Panc1 (cell line): Measurements from ENCODE around the gene CDKAL1. TPM values are rescaled to one million over a fixed set of nuclear protein-coding genes. Genes with fewer than 3 reads are reported as not detected.

Experiments
- ATAC-seq: fragments of 200-7000 bp; cut with Tn5 transposase; 2 replicates; pipeline ENCODE4 v1.9.1; 2020; ENCODE audit warnings: mild to moderate bottlenecking, moderate library complexity
- BruUV-seq: library from RNA; stranded (reverse); fragments of 400-500 nt; replicated peaks from 2 replicates; lab custom pipeline; 2021; lab: Mats Ljungman, UMichigan
- CTCF ChIA-PET: fragments of 300-600 bp; sonication (Branson Sonifier 250); formaldehyde crosslinking; loops from one replicate; lab custom pipeline; 2022; ENCODE audit warnings: antibody characterized with exemption; lab: Charles Lee
- POLR2A ChIA-PET: fragments of 300-600 bp; sonication (Branson Sonifier 250); formaldehyde crosslinking; loops from one replicate; lab custom pipeline; 2022; ENCODE audit warnings: antibody characterized with exemption; lab: Charles Lee
- DNase-seq: peaks from one replicate; pipeline ENCODE4 v3.0.0-alpha.2; 2010; ENCODE audit warnings: low read depth, low spot score
- H3K27ac ChIP-seq: 2 replicates; pipeline ENCODE4 v1.5.1; 2011; ENCODE audit warnings: mild to moderate bottlenecking, low read length, inconsistent platforms
- H3K27me3 ChIP-seq: fragments of 200-500 bp; sonication (Bioruptor generic); 2 replicates; pipeline ENCODE4 v1.6.0; 2014; ENCODE audit warnings: low read length, inconsistent platforms; ENCODE audit not compliant: control insufficient read depth, insufficient read depth
- H3K36me3 ChIP-seq: fragments of 200-500 bp; sonication (Bioruptor generic); 2 replicates; pipeline ENCODE4 v1.5.1; 2014; ENCODE audit warnings: inconsistent platforms, mild to moderate bottlenecking, low read length, moderate library complexity; ENCODE audit not compliant: control insufficient read depth, insufficient read depth
- H3K4me1 ChIP-seq: 2 replicates; pipeline ENCODE4 v1.5.1; 2011; ENCODE audit warnings: inconsistent platforms, mild to moderate bottlenecking, low read length, moderate library complexity; ENCODE audit not compliant: control insufficient read depth, insufficient read depth
- H3K4me3 ChIP-seq, 2 experiments: 2 replicates each; pipeline ENCODE4 v1.5.1; 2011 to 2012; ENCODE audit warnings: low read depth in 2 of 2, low read length in 2 of 2, mild to moderate bottlenecking in 2 of 2, inconsistent platforms in 1 of 2, moderate library complexity in 1 of 2
- H3K9me3 ChIP-seq: fragments of 200-500 bp; sonication (Bioruptor generic); 2 replicates; pipeline ENCODE4 v1.5.1; 2014; ENCODE audit warnings: low read depth, mild to moderate bottlenecking, inconsistent platforms, low read length, moderate library complexity; ENCODE audit not compliant: control insufficient read depth, insufficient read depth
- POLR2AphosphoS5 ChIP-seq: IDR thresholded peaks from 2 replicates; pipeline ENCODE4 v1.6.1; 2012; ENCODE audit warnings: mild to moderate bottlenecking, low read depth, low read length, moderate library complexity
- SIN3A ChIP-seq: IDR thresholded peaks from 2 replicates; pipeline ENCODE4 v1.6.1; 2012; ENCODE audit warnings: low read depth, mild to moderate bottlenecking, low read length, moderate library complexity, borderline replicate concordance; ENCODE audit not compliant: insufficient read depth
- TCF7L2 ChIP-seq: IDR thresholded peaks from 2 replicates; pipeline ENCODE4 v1.6.1; 2011; ENCODE audit warnings: mild to moderate bottlenecking, low read depth, low read length, inconsistent platforms
- in situ Hi-C: cut with HindIII; loops from 2 replicates; pipeline ENCODE4 v1.10.0; 2016; ENCODE audit warnings: low sequenced_read_pairs, low pct_unique_long_range_greater_than_20kb
- intact Hi-C: fragments of 100-400 bp; cut with micrococcal nuclease; formaldehyde crosslinking; loops from one replicate; pipeline ENCODE4 v1.10.0; 2022; ENCODE audit not compliant: unreplicated experiment
- total RNA-seq: library from RNA; stranded (reverse); gene quantifications from one replicate; pipeline ENCODE4 v1.2.1, GENCODE V29; 2021; ENCODE audit not compliant: unreplicated experiment
- TF ChIP-seq, protein P1 (sequence below), 2 experiments: IDR thresholded peaks; 2 replicates each; pipeline ENCODE4 v1.6.1; 2011 to 2012; ENCODE audit warnings: low read depth in 2 of 2, control low read depth in 1 of 2, low read length in 1 of 2, mild to moderate bottlenecking in 1 of 2, moderate library complexity in 1 of 2; ENCODE audit not compliant: insufficient read depth in 1 of 2
- TF ChIP-seq, protein P2 (sequence below): fragments of 450-650 bp; IDR thresholded peaks from 2 replicates; pipeline ENCODE4 v1.5.1; 2017; ENCODE audit warnings: mild to moderate bottlenecking

Gene CDKAL1
- total RNA-seq, 1 experiment from 2014 or later: 14.5 TPM

DNA sequence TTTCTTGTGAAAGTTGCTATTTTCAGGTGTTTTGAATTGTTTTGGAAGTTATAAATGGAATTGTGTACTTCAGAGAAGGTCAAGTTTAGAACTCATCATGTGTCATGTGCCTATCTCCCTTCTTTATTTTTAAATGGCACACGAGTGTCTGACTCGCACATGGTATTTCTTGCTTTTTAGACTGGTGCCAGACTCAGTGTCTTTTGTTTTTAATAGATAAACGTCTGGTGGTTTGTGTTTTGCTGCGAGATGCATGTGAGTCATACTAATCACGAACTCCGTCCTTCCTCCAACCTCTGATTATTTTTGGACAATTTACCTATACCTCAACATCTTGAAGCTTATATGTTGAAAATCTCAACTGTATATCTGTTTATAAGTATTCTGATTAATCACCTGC is 292.1 kb downstream of the CDKAL1 start:
- Histone ChIP-seq H3K9me3 (no peaks in the 10 kb centered on the region), H3K4me3 (no peak overlapping the region), H3K27me3 (no peaks in the 10 kb centered on the region), H3K36me3 (no peaks in the 10 kb centered on the region), H3K4me1 (no peaks in the 10 kb centered on the region), H3K27ac (no peak overlapping the region)
- ATAC-seq (no peak), DNase-seq (no peak)
- in situ Hi-C loops (no loop called here), intact Hi-C loops (no loop called here)
- TF ChIP-seq, protein P1, sequence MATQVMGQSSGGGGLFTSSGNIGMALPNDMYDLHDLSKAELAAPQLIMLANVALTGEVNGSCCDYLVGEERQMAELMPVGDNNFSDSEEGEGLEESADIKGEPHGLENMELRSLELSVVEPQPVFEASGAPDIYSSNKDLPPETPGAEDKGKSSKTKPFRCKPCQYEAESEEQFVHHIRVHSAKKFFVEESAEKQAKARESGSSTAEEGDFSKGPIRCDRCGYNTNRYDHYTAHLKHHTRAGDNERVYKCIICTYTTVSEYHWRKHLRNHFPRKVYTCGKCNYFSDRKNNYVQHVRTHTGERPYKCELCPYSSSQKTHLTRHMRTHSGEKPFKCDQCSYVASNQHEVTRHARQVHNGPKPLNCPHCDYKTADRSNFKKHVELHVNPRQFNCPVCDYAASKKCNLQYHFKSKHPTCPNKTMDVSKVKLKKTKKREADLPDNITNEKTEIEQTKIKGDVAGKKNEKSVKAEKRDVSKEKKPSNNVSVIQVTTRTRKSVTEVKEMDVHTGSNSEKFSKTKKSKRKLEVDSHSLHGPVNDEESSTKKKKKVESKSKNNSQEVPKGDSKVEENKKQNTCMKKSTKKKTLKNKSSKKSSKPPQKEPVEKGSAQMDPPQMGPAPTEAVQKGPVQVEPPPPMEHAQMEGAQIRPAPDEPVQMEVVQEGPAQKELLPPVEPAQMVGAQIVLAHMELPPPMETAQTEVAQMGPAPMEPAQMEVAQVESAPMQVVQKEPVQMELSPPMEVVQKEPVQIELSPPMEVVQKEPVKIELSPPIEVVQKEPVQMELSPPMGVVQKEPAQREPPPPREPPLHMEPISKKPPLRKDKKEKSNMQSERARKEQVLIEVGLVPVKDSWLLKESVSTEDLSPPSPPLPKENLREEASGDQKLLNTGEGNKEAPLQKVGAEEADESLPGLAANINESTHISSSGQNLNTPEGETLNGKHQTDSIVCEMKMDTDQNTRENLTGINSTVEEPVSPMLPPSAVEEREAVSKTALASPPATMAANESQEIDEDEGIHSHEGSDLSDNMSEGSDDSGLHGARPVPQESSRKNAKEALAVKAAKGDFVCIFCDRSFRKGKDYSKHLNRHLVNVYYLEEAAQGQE (IDR thresholded peaks at IDR 0.05; ENCODE audit: insufficient read depth in 1 of 2, low read depth in 2 of 2, low read length in 1 of 2): no peak
- TF ChIP-seq SIN3A: no peak
- no peak for TF ChIP-seq POLR2AphosphoS5
- no peak for TF ChIP-seq TCF7L2
- CTCF ChIA-PET: no interaction called here
- POLR2A ChIA-PET: no interaction called here
- no TSS peak for BruUV-seq

DNA sequence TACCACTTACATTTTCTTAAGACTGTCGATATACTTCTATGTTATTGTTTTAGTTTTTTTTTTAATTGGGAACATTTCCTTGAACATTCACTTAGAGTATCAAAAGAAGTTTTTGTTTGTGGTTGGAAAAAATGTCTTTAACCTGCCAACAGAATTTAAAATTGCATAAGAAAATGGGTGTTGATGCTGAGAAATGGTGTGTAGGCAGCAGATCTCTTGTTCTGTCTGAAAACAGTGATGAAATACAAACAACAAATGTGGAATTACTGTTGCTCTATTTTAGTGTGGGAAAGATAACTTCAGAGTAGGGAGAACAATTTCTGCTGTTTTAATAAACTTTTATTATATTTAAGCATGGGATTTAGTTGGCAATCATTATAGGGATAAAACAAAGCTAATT is 293.5 kb downstream of the CDKAL1 start:
- POLR2A ChIA-PET: no interaction called here
- TF ChIP-seq, protein P1 (IDR thresholded peaks at IDR 0.05; ENCODE audit: insufficient read depth in 1 of 2, low read depth in 2 of 2, low read length in 1 of 2): no peak
- TF ChIP-seq, protein P2, sequence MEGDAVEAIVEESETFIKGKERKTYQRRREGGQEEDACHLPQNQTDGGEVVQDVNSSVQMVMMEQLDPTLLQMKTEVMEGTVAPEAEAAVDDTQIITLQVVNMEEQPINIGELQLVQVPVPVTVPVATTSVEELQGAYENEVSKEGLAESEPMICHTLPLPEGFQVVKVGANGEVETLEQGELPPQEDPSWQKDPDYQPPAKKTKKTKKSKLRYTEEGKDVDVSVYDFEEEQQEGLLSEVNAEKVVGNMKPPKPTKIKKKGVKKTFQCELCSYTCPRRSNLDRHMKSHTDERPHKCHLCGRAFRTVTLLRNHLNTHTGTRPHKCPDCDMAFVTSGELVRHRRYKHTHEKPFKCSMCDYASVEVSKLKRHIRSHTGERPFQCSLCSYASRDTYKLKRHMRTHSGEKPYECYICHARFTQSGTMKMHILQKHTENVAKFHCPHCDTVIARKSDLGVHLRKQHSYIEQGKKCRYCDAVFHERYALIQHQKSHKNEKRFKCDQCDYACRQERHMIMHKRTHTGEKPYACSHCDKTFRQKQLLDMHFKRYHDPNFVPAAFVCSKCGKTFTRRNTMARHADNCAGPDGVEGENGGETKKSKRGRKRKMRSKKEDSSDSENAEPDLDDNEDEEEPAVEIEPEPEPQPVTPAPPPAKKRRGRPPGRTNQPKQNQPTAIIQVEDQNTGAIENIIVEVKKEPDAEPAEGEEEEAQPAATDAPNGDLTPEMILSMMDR: no peak
- TF ChIP-seq POLR2AphosphoS5: no peak
- H3K36me3 ChIP-seq: no peaks in the 10 kb centered on the region
- no TSS peak for BruUV-seq
- no peak for ATAC-seq
- H3K4me1 ChIP-seq: no peaks in the 10 kb centered on the region
- in situ Hi-C loops: no loop called here
- CTCF ChIA-PET: no interaction called here
- no peak overlapping the region for H3K27ac ChIP-seq
- intact Hi-C loops: no loop called here
- no peak overlapping the region for H3K4me3 ChIP-seq
- DNase-seq: no peak
- H3K27me3 ChIP-seq: no peaks in the 10 kb centered on the region
- no peaks in the 10 kb centered on the region for H3K9me3 ChIP-seq
